NB4 (cell line): ENCODE results near the gene SCAF8.
"Not testable (repeated sequence)": the region's sequence is repeated elsewhere in the genome, so short reads cannot be mapped to it uniquely, and the experiment has no call there.

Experiments used
- DNase-seq: peaks from one replicate; pipeline ENCODE4 v3.0.0; 2010; ENCODE audit warnings: low read depth
- H3K4me3 ChIP-seq: one replicate; pipeline ENCODE4 v1.5.1; 2011; ENCODE audit warnings: mild to moderate bottlenecking, low read depth, low read length, moderate library complexity
- CTCF ChIP-seq: IDR thresholded peaks from one replicate; pipeline ENCODE4 v1.5.1; 2012; ENCODE audit warnings: low read depth, low read length
- MAX ChIP-seq: IDR thresholded peaks from 2 replicates; pipeline ENCODE4 v1.6.1; 2011; ENCODE audit warnings: low read depth, low read length
- MYC ChIP-seq: IDR thresholded peaks from 2 replicates; pipeline ENCODE4 v1.6.1; 2011; ENCODE audit warnings: low read depth, low read length
- POLR2A ChIP-seq: IDR thresholded peaks from 2 replicates; pipeline ENCODE4 v1.6.1; 2011; ENCODE audit warnings: mild to moderate bottlenecking; ENCODE audit not compliant: insufficient read length; ENCODE audit errors: extremely low read depth

Gene SCAF8

GRCh38 chr6:154806804-154807203 lies 73.6 kb downstream of the SCAF8 start:
- DNase-seq = no peak

GRCh38 chr6:154811663-154812062 lies 78.4 kb downstream of the SCAF8 start:
- H3K4me3 ChIP-seq, DNase-seq: not testable (repeated sequence)

More at GRCh38 chr6:154806804-154807203, 73.6 kb downstream of the SCAF8 start:
- TF ChIP-seq MAX (no peak), POLR2A (no peak), CTCF (no peak), MYC (no peak)
- H3K4me3 ChIP-seq = no peak overlapping the region

- TF ChIP-seq MAX = no peak
- TF ChIP-seq POLR2A = no peak
- TF ChIP-seq MYC = no peak
- TF ChIP-seq CTCF = no peak
- no peak for DNase-seq
- H3K4me3 ChIP-seq = no peak overlapping the region
Observed at GRCh38 chr6:154814063-154814462, 80.8 kb downstream of the SCAF8 start.

- no peak overlapping the region for H3K4me3 ChIP-seq
- TF ChIP-seq MYC (no peak), CTCF (no peak), POLR2A (no peak), MAX (no peak)
- DNase-seq = no peak
Observed at GRCh38 chr6:154815938-154816820, 83.0 kb downstream of the SCAF8 start.

- no peak overlapping the region for H3K4me3 ChIP-seq
- no peak for DNase-seq
Observed at GRCh38 chr6:154821099-154821498, 87.9 kb downstream of the SCAF8 start.

More at GRCh38 chr6:154821099-154821498, 87.9 kb downstream of the SCAF8 start:
- TF ChIP-seq MAX = no peak
- no peak for TF ChIP-seq POLR2A
- no peak for TF ChIP-seq CTCF
- TF ChIP-seq MYC = no peak
